Neural cell (in vitro differentiated cells): ENCODE data around the gene SMIM38. TPM values are rescaled to one million over a fixed set of nuclear protein-coding genes. Genes with fewer than 3 reads are reported as not detected.

ENCODE experiments used
- H2AFZ ChIP-seq: fragments of 200-600, 300-800 bp; sonication (generic), shearing (Covaris generic); 2 replicates; pipeline ENCODE4 v1.6.0; 2014; ENCODE audit warnings: low read depth, mild to moderate bottlenecking, antibody characterized with exemption, low read length, moderate library complexity
- H3F3A ChIP-seq: fragments of 200-600 bp; shearing (Covaris generic); 2 replicates; pipeline ENCODE4 v1.6.1; 2016; ENCODE audit warnings: mild to moderate bottlenecking, moderate library complexity, mixed read lengths, antibody characterized with exemption, low read length; ENCODE audit not compliant: insufficient read depth, poor library complexity, severe bottlenecking
- H3K27ac ChIP-seq: fragments of 200-600, 300-800 bp; sonication (generic), shearing (Covaris generic); 2 replicates; pipeline ENCODE4 v1.5.1; 2014; ENCODE audit warnings: mild to moderate bottlenecking, low read length, moderate library complexity
- H3K27me3 ChIP-seq: fragments of 300-800, 200-600 bp; sonication (generic), shearing (Covaris generic); 2 replicates; pipeline ENCODE4 v1.6.0; 2014; ENCODE audit warnings: mild to moderate bottlenecking, low read depth, low read length, moderate library complexity; ENCODE audit not compliant: insufficient read depth
- H3K36me3 ChIP-seq: fragments of 300-800, 200-600 bp; sonication (generic), shearing (Covaris generic); 2 replicates; pipeline ENCODE4 v1.5.1; 2014; ENCODE audit warnings: mild to moderate bottlenecking, antibody characterized with exemption, low read length, moderate library complexity; ENCODE audit not compliant: insufficient read depth
- H3K4me2 ChIP-seq: fragments of 300-800, 200-600 bp; sonication (generic), shearing (Covaris generic); 2 replicates; pipeline ENCODE4 v1.6.0; 2014; ENCODE audit warnings: mild to moderate bottlenecking, low read length
- H3K4me3 ChIP-seq: fragments of 300-800, 200-600 bp; sonication (generic), shearing (Covaris generic); 2 replicates; pipeline ENCODE4 v1.5.1; 2014; ENCODE audit warnings: mild to moderate bottlenecking, low read length, moderate library complexity
- H3K79me2 ChIP-seq: fragments of 200-600 bp; shearing (Covaris generic); replicated peaks from 2 replicates; pipeline ENCODE4 v1.6.0; 2014; ENCODE audit warnings: mild to moderate bottlenecking, low read length, moderate library complexity; ENCODE audit not compliant: insufficient read depth
- H3K9ac ChIP-seq: fragments of 300-800, 200-600 bp; sonication (generic), shearing (Covaris generic); 2 replicates; pipeline ENCODE4 v1.6.1; 2016; ENCODE audit warnings: mild to moderate bottlenecking, low read length, mixed read lengths
- H3K9me2 ChIP-seq: fragments of 200-600 bp; shearing (Covaris generic); 2 replicates; pipeline ENCODE4 v1.6.1; 2016; ENCODE audit warnings: mild to moderate bottlenecking, low read length, mixed read lengths; ENCODE audit not compliant: insufficient read depth
- H3K9me3 ChIP-seq: fragments of 200-600, 300-800 bp; sonication (generic), shearing (Covaris generic); 2 replicates; pipeline ENCODE4 v1.6.1; 2016; ENCODE audit warnings: mild to moderate bottlenecking, mixed run types, low read length, moderate library complexity, mixed read lengths
- H4K20me1 ChIP-seq: fragments of 200-600 bp; shearing (Covaris generic); 2 replicates; pipeline ENCODE4 v1.6.1; 2016; ENCODE audit warnings: mild to moderate bottlenecking, mixed run types; ENCODE audit not compliant: insufficient read depth
- EP300 ChIP-seq: fragments of 450-650 bp; conservative IDR thresholded peaks from 2 replicates; pipeline ENCODE4 v1.6.1; 2014; ENCODE audit warnings: antibody characterized with exemption, mild to moderate bottlenecking, moderate library complexity; ENCODE audit not compliant: poor library complexity, severe bottlenecking
- EZH2 ChIP-seq: fragments of 200-600, 300-800 bp; shearing (Covaris generic), sonication (generic); IDR thresholded peaks from 2 replicates; pipeline ENCODE4 v1.6.1; 2014; ENCODE audit warnings: antibody characterized with exemption, low read length, borderline replicate concordance, mild to moderate bottlenecking; ENCODE audit not compliant: insufficient read depth, poor library complexity, severe bottlenecking
- MXI1 ChIP-seq: fragments of 450-650 bp; conservative IDR thresholded peaks from 2 replicates; pipeline ENCODE4 v1.6.1; 2014; ENCODE audit warnings: antibody characterized with exemption, mild to moderate bottlenecking; ENCODE audit not compliant: poor library complexity, severe bottlenecking
- POLR2AphosphoS5 ChIP-seq: IDR thresholded peaks from 2 replicates; pipeline ENCODE4 v1.6.1; 2012
- RAD21 ChIP-seq: fragments of 450-650 bp; conservative IDR thresholded peaks from 2 replicates; pipeline ENCODE4 v1.6.1; 2014; ENCODE audit warnings: antibody characterized with exemption, mild to moderate bottlenecking, moderate library complexity
- REST ChIP-seq: IDR thresholded peaks from 2 replicates; pipeline ENCODE4 v1.6.1; 2012; ENCODE audit warnings: borderline replicate concordance
- SMC3 ChIP-seq: fragments of 450-650 bp; conservative IDR thresholded peaks from 2 replicates; pipeline ENCODE4 v1.6.1; 2014; ENCODE audit warnings: antibody characterized with exemption, mild to moderate bottlenecking, moderate library complexity; ENCODE audit not compliant: poor library complexity
- TAF1 ChIP-seq: IDR thresholded peaks from 2 replicates; pipeline ENCODE4 v1.6.1; 2012; ENCODE audit warnings: low read depth
- polyA plus RNA-seq: library from polyadenylated mRNA; depleted of rRNA; stranded (reverse); fragments of >200 nt; gene quantifications from 2 replicates; pipeline ENCODE4 v1.2.3, GENCODE V29; 2014
- TF ChIP-seq, protein P1 (sequence below): fragments of 450-650 bp; IDR thresholded peaks from 2 replicates; pipeline ENCODE4 v1.5.1; 2014; ENCODE audit warnings: antibody characterized with exemption, mild to moderate bottlenecking, moderate library complexity; ENCODE audit not compliant: poor library complexity, severe bottlenecking

SMIM38 gene
- polyA plus RNA-seq, 1 donor from 2014 or later: 1.9 TPM

DNA sequence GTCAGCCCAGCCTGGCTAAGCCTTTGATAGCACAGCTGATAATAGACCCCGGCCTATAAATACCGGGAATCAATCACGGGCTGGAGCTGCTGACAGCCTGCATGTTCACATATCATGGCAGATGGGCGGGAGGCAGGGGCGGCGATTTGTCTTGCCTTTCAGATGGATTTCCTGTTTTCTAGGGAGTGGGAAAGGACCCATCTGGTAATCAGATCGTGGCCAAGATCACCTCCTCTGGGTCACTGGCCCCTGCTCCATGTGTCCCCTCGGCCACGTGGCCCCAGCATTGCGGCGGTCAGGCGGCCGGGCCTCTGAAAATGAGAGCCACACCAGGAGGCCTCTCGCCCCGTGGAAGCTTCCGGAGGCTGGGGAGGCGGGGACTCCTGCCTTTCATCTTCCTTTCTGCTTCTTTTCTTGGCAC, 36.6 kb downstream of the SMIM38 start:
- no peaks in the 10 kb centered on the region for H4K20me1 ChIP-seq
- H3K9me3 ChIP-seq: no peaks in the 10 kb centered on the region
- H2AFZ ChIP-seq: no peak overlapping the region
- no peak overlapping the region for H3K9ac ChIP-seq
- H3F3A ChIP-seq: no peaks in the 10 kb centered on the region
- H3K79me2 ChIP-seq: no peaks in the 10 kb centered on the region
- no peak overlapping the region for H3K4me2 ChIP-seq
- H3K27me3 ChIP-seq: no peaks in the 10 kb centered on the region
- TF ChIP-seq SMC3: no peak
- no peak for TF ChIP-seq MXI1
- no peak for TF ChIP-seq EZH2
- no peaks in the 10 kb centered on the region for H3K36me3 ChIP-seq
- H3K9me2 ChIP-seq: no peaks in the 10 kb centered on the region
- no peak overlapping the region for H3K4me3 ChIP-seq
- no peak overlapping the region for H3K27ac ChIP-seq

- no peak overlapping the region for H3K9ac ChIP-seq
- H4K20me1 ChIP-seq: no peaks in the 10 kb centered on the region
- H2AFZ ChIP-seq: no peak overlapping the region
- H3K36me3 ChIP-seq: no peaks in the 10 kb centered on the region
- H3K9me2 ChIP-seq: no peaks in the 10 kb centered on the region
- H3K27me3 ChIP-seq: no peaks in the 10 kb centered on the region
- no peaks in the 10 kb centered on the region for H3F3A ChIP-seq
- no peak overlapping the region for H3K4me2 ChIP-seq
- H3K79me2 ChIP-seq: no peaks in the 10 kb centered on the region
- TF ChIP-seq POLR2AphosphoS5 (no peak), TAF1 (no peak), EZH2 (no peak), REST (no peak), EP300 (no peak), SMC3 (no peak), MXI1 (no peak), RAD21 (no peak)
- TF ChIP-seq, protein P1, sequence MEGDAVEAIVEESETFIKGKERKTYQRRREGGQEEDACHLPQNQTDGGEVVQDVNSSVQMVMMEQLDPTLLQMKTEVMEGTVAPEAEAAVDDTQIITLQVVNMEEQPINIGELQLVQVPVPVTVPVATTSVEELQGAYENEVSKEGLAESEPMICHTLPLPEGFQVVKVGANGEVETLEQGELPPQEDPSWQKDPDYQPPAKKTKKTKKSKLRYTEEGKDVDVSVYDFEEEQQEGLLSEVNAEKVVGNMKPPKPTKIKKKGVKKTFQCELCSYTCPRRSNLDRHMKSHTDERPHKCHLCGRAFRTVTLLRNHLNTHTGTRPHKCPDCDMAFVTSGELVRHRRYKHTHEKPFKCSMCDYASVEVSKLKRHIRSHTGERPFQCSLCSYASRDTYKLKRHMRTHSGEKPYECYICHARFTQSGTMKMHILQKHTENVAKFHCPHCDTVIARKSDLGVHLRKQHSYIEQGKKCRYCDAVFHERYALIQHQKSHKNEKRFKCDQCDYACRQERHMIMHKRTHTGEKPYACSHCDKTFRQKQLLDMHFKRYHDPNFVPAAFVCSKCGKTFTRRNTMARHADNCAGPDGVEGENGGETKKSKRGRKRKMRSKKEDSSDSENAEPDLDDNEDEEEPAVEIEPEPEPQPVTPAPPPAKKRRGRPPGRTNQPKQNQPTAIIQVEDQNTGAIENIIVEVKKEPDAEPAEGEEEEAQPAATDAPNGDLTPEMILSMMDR: no peak
- no peak overlapping the region for H3K4me3 ChIP-seq
- H3K27ac ChIP-seq: no peak overlapping the region
- no peaks in the 10 kb centered on the region for H3K9me3 ChIP-seq
These were observed 37.4 kb downstream of the SMIM38 start for GRCh38 chr11:69193151-69193550.

- H3F3A ChIP-seq: no peaks in the 10 kb centered on the region
- H3K4me2 ChIP-seq: no peak overlapping the region
- H3K4me3 ChIP-seq: no peak overlapping the region
- no peak overlapping the region for H2AFZ ChIP-seq
- no peaks in the 10 kb centered on the region for H4K20me1 ChIP-seq
- no peaks in the 10 kb centered on the region for H3K79me2 ChIP-seq
- TF ChIP-seq POLR2AphosphoS5: no peak
- TF ChIP-seq EZH2: no peak
- TF ChIP-seq EP300: no peak
- no peak for TF ChIP-seq TAF1
- TF ChIP-seq, protein P1: no peak
- no peak for TF ChIP-seq MXI1
- no peak for TF ChIP-seq SMC3
- no peak for TF ChIP-seq RAD21
- no peak for TF ChIP-seq REST
- no peaks in the 10 kb centered on the region for H3K9me2 ChIP-seq
- no peaks in the 10 kb centered on the region for H3K27me3 ChIP-seq
- H3K9ac ChIP-seq: no peak overlapping the region
- H3K36me3 ChIP-seq: no peaks in the 10 kb centered on the region
- H3K27ac ChIP-seq: no peak overlapping the region
- H3K9me3 ChIP-seq: no peaks in the 10 kb centered on the region
These were observed 37.9 kb downstream of the SMIM38 start for GRCh38 chr11:69193629-69194028.
